Esophagus muscularis mucosa (tissue), 3 donors: ENCODE data around the gene MYO16.

Source experiments
- CTCF ChIP-seq, 3 experiments: fragments of 200-600 bp in 2 of 3; fragments of 450-650 bp in 1 of 3; sonication (generic) in 2 of 3; IDR thresholded peaks; one replicate each; pipeline ENCODE4 v1.5.1; 2017 to 2019; ENCODE audit warnings: antibody characterized with exemption in 3 of 3, mild to moderate bottlenecking in 2 of 3, moderate library complexity in 1 of 3
- POLR2AphosphoS5 ChIP-seq, 2 donors: sonication (generic); formaldehyde crosslinking; IDR thresholded peaks; one replicate each; pipeline ENCODE4 v1.6.1; 2017; ENCODE audit warnings: antibody characterized with exemption in 2 of 2

GRCh38 chr13:109175666-109176065, 546.3 kb downstream of the MYO16 start:
- TF ChIP-seq POLR2AphosphoS5 (IDR thresholded peaks at IDR 0.05) = no peak
- no peak for TF ChIP-seq CTCF (IDR thresholded peaks at IDR 0.05)
